GM19324 (cell line): ENCODE data around the gene RFX7.
A peak's percentile ranks its signal among the peaks of the same experiment; 100 is the strongest.

Experiments used
- ATAC-seq: cut with Tn5 transposase; IDR thresholded peaks from one replicate; pipeline ENCODE4 v1.9.1; 2021; ENCODE audit warnings: mild to moderate bottlenecking, moderate library complexity; ENCODE audit not compliant: unreplicated experiment, low FRiP score

Gene RFX7

DNA sequence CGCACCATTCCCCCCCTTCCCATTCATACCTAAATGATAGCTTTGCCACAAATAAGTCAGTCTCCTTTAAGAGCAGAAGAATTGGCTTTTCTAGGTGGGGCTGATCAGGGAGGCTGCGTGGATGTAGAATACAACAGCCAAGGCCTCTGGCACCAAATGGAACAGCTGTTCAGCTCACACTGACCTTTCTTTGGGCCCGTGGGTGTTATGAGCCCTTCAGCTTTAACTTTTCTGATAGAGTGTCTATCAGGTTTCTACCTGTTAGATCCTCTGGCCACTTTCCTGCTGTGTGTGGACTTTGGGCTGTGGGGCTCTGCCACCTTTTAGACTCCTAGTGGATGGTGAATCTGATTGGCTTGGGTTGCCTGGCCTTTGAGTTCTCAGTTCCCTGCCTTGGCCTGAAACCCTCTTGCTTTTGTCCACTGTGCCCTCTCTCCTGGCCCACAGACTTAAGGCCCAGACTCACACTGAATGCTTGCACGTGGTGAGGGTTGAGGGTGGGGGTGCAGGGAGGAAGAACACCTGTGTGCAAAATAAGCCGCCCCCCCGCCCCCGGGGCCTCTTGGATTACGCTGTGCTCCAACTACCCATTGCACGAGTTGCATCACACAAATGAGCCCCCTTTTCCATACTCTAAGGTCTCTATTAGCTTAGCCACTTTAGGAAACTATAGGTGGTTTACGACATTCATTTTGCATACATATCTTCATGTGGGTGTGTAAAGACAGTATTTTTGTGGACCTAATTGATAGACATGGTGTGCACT, 1.3 kb upstream of the RFX7 start:
- peak; percentile 25 for ATAC-seq

DNA sequence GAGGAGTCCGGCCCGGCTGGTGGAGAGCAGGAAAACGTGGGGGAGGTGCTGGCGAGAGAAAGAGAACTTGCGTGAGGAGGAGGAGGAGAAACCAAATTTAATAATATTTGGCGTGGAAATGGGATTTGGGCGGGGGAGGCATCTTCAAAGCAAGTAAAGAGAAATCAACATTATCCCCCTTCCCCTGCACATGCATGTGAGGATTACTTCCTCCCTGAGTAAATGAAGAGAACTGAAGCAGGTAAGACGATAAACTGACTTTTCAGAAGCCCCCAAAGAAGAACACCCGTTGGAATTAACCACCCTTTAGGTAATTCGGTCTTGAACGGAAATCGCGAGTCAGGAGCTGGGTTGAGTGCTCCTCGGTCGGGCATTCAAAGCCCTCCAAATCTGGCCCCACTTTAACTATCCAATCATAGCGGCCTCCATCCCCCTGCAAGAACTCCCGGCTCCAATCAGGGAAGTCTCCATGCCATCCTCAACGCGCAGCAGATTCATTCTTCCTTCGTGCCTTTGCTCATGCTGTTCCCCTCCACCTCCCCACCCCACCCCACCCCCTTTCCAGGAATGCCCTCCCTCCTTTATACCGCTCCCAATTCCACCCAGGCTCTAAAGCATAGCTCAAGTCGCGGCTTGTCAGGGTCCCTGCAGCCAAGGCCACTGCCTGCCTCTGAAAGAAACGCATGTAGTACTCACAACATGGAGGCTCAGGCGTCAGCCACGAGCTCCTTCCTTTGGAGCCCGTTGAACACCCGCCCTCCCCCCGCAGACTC, 545 bp upstream of the RFX7 start:
- no peak for ATAC-seq

DNA sequence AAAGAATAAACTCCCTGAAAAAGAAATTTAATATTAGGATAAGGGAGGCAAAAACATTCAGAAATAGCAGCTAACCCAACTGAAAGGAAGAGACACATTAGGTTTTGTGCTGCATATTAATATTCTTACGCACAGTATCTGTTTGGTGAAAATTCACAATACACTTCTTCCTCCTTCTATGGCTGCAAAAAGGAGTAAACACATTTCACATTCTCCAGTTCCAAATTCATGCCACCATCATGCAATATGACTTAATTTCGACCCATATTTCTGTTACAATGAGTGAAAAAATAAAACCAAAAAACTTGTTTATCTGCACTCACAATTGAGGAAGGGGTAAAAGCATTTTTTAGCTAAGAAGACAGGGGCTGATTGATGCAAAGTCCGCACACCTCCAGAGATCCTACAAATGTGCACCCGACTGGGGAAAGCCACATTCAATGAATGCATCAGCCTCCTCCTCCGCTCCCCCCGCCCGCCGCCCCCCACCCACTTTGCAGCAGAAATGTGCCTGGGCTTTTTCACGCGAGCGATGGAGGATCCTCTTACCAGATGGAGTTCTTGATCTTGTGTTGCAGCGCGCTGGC, 1.0 kb downstream of the RFX7 start:
- no peak for ATAC-seq

DNA sequence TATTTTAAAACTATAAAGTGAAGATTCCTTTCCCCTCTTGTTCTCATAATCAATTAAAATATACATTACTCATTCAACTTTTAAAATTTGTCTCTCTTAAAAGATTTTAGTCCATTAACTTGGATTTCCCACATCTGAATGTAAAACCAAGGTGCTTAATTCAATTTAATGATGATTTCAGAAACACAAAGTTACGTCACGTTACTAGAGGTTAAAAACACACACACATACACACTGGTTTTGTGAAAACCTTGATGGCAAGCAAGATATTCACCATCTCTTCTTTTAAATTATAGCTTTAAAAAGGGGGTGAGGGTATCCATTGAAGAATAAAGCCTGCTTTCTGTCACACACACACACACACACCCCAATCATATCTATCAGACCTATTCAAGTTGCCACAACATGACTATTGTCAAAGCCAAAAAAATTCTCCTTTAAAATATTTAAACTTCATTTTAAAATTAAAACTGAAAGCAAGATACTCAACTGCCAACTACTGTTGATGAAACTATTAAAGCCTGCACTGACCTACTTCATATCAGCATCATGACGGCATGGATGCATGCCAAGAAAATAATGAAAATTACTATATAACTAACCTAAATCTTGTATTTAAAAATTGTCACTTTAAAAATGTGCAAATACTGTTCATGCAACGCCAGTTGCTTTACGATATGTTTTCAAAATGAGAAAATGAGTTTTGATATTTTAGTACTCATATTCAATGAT, 2.1 kb downstream of the RFX7 start:
- ATAC-seq, result no peak

DNA sequence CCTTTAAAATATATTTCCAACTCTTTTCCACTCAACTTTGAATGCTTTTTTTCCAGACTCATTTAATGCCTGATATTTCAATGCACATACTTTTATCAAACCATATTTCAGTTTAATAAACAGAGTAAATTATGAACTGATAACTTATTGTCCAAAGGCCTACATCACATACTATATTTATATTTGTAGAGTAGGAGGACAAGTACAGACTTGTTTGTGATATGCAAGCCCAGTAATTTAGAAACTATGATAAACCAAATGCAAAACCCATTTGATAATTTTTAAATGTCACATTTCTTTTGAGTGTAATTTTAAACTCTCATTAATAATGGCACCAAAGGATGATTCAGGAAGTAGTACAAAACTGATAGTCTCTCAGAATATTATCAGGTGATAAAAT, 3.3 kb downstream of the RFX7 start:
- ATAC-seq, result no peak

DNA sequence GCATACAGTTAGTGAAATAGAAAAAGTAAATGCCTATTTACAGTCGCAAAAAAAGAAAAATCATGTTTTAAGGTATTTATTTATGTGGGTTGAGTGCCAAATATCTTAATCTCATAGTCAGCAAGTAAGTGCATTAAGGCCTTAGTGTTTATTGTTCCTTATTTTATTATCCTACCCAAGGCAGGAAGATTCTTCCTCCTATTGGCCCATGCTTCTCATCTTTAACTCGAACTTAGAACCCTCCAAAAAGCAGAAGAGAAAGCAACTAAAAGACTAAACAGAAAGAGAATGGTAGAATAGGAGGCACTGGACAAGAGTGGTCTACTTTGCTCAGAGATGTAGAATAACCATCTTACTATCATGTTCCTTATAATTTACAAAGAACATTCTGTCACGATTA, 7.5 kb downstream of the RFX7 start:
- ATAC-seq, result no peak

DNA sequence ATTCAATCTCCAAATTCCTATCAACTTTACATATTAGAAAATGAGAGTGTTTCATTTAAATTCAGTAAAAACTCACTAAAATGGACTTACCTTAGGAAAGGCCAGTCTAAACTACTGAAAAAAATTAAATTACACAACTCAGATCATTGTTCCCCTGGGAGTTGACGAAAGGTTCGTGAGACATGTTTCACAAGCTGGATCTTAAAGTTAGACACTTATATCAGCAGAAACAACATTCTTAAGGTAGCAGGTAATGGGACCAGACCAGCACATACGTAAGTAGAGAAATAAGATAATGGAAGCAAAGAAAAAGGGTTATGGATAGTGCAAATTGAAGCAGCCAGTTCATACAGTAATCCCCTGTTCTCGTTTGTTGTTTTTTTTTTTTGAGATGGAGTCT, 8.9 kb downstream of the RFX7 start:
- ATAC-seq, result no peak

DNA sequence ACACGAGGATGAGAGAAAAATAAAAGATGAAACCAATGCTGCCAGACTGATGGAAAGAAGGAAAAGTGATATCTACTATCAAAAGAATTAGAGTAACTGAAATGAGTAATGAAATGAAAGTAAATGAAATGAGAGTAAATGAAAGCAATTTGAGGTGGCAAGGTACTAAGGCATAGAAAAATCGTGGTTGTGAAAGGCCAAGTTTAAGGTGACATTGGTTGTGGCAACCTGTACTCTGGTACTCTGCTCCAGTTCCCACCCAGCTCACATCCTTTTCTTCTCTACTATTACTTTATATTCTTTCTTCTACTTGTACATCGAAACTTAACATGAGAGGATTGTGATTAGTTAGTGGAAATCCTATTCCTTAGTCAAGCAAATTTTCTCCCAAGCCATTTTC, 10.1 kb downstream of the RFX7 start:
- ATAC-seq, result no peak

DNA sequence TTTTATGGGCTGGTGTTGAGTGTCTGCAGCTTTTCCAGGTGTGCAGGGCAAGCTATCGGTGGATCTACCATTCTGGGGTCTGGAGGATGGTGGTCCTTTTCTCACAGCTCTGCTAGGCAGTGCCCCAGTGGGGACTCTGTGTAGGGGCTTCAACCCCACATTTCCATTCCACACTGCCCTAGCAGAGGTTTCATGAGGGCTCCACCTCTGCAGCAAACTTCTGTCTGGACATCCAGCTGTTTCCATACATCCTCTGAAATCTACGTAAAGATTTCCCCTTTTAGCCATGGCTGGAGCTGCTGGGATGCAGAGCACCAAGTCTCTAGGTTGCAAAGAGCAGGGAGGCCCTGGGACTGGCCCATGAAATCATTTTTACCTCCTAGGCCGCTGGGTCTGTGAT, 11.6 kb downstream of the RFX7 start:
- ATAC-seq, result no peak

DNA sequence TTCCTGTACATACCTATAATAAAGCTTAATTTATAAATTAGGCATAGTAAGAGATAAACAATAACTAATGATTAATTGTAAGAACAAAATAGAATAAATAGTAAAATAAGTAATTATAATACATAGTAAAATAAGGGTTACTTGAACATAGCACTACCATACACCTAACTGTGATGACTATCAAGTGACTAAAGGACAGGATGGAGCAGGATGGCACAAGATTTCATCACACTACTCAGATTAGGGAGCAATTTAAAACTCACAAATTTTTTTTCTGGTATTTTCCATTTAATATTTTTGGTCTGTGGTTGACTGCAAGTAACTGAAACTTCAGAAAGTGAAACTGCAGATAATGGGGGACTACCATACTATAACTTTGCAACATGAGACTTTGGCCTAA, 14.8 kb downstream of the RFX7 start:
- no peak for ATAC-seq

DNA sequence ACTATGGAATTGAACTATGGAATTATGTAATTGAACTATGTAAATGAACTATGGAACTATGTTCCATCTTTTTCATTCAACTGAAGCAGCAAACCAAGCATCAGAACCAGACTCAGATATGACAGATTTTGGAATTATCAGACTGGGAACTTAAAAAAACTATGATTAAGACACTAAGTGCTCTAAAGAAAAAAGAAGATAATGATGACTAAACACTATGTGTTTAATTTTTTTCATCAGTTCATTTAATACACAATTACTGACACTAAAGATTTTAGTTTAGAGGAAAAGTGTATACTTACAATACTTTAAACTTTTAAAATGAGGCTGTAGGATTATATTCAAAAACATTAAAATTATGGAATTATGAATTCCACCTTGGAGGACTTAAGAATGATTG, 15.3 kb downstream of the RFX7 start:
- ATAC-seq, result no peak

DNA sequence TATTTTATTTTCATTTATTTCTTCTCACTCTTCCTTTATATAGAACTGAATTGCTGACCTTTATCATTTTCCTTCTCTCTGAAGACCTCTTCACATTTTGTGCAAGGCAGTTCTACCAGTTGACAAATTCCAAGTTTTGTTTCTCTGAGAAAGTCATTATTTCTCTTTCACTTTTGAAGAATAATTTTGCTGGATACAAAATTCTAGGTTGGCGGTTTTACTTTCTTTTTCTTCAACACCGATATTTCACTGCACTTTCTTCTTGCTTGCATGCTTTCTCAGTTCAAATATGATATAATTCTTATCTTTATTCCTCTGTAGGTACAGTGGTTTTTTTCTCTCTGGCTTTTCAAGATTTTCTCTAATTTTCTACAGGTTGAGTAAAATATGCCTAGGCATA, 15.9 kb downstream of the RFX7 start:
- ATAC-seq, result no peak

DNA sequence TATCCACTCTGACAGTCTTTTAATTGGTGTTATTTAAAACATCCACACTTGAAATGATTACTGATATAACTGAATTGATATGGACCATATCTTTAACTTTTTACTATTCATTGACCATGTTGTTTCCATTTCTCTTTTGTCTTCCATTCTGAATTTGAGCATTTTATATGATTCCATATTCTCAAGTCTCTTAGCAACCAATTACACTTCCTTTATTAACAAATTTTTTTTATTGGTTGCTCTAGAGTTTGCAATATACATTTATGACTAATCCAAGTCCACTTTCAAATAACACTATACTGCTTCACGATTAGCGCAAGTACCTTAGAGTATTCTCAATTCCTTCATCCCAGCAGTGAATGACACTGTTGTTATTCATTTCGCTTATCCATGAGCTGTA, 16.4 kb downstream of the RFX7 start:
- no peak for ATAC-seq

DNA sequence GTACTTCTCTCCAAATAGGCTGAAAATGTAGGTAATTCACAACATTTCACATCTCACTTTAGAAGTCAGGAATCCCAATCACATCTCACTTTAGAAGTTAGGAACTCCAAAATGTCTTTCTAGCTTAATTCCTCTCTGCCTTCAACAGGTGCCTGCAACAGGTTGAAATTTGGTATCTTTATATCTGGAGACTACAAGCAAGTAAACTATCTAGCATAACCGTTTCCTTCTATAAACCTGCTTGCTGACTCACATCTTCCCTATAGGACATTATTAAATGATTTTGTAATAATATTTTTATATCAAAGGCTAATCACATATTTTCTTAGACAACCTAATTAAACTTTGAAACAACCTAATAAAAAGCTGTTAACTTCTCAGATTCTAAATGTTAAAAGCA, 18.2 kb downstream of the RFX7 start:
- ATAC-seq, result no peak

DNA sequence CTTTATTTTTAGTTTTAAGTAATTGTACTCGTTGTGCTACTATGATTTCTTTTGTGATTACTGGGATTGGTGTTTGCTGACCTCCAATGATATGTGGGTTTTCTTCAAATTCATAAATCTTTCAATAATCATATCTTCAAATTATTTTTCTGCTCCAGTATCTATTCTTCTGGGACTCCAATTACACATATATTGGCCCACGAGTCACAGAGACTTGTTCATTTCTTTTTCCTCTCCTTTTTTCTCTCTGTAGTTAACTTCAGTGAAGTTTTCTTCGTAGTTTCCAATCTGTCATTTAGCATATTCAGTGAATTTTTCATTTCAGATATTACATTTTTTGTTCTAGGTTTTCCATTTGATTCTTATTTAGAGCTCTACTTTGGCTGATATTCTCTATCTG, 21.4 kb downstream of the RFX7 start:
- no peak for ATAC-seq

DNA sequence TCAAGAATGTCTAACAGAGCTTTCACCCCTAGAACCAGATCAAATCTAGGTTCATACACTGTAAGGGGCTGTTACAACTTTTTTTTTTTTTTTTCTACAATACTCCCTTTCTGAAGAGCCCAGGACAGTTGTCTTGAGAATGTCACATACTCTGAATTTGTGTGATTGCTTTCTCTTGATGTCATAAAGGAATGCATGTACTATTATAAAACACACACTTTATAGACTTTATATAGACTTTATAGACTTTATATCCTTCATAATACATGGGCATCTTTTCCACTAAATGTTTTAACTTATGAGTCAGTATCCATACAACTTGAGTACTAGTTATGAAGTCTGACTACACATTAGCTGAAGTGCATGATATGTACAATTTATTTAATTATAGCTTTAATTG, 26.3 kb downstream of the RFX7 start:
- no peak for ATAC-seq

DNA sequence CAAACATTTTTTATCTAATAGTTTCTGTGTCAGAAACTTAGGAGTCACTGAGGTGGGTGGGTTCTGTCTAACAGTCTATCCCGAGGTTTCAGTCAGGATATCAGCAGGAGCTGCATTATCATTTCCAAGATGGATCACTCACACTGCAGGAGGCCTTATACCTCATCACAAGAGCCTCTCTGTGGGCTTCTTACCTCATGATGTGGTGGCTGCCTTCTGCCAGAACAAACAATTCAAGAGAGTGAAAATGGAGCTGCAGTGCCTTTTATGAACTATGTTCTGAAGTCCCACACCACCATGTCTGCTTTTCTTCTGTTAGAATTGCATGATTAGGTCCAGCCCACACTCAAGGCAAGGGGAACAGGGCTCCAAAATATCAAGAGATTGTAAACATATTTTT, 27.9 kb downstream of the RFX7 start:
- ATAC-seq, result no peak

DNA sequence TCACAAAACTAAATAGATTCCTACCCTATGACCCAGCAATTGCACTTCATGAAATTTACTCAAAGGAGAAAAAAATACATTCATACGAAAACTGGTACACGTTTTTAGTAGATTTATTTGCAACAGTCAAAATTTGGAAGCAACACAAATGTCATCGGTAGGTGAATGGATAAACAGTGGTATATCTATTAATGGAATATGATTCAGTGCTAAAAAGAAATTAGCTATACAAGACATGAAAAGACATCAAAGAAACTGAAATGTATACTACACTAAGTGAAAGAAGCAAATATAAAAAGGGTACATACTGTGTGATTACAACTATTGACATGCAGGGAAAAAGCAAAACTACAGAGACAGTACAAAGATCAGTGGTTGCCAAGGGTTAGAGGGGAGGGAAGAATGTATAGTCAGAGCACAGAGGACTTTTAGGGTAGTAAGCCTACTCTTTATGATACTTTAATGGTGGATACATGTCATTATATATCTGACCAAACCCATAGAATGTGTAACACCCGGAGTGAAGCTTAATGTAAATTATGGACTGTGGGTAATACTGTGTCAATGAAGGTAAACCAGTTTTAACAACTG, 31.6 kb downstream of the RFX7 start:
- no peak for ATAC-seq

DNA sequence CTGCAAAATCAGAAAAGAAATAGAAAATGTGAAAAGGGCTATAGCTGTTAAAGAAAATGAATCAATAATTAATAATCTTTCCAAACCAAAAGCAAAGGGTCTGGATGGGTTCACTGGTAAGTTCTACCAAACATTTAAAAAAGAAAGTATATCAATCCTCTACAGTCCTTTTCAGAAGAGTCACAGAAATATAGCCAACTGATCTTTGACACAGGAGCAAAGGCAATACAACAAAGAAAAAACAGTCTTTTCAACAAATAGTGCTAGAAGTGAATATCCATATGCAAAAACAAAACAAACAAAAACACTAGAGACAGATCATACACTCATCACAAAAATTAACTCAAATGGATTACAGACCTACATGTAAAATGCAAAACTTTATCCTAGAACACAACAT, 32.6 kb downstream of the RFX7 start:
- no peak for ATAC-seq

DNA sequence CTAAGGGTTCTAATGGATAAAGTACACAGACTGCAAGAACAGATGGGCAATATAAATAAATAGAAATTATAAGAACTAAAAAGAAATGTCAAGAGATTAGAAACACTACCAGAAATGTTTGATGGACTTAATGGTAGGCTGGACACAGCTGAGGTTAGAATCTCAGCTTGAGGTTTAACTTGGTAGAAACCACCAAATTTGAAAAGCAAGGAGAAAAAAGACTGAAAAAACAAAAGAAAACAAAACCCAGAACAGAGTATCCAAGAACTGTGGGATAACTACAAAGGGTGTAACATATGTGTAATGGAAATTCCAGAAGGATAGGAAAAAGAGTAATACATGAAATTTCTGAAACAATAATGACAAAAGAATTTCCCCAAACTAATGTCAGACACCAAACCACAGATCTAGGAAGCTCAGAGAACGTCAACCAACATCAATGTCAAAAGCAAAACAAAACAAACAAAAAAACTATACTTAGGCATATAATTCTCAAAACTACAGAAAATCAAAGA, 35.0 kb downstream of the RFX7 start:
- no peak for ATAC-seq

DNA sequence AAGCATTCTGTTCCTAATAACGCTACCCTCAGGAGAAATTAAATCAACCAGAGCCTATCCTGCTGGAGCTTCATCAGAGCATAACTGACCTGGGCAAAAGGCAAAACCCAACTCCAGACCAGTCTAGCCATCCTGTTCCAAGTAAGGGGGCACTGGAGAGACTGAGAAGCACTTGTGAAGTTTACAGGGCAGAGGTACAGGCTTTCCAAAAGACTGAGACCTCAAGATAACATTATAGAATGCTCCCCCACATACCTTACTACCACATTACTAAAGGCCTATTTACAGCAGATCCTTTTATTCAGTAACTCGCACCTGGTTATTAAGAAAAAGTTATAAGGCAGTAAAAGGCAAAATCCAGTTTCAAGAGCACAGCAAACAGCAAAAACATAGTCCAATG, 35.5 kb downstream of the RFX7 start:
- ATAC-seq, result no peak
